HG03095 (cell line): ENCODE data around the gene SFMBT2.

Source experiments
- ATAC-seq: cut with Tn5 transposase; IDR thresholded peaks from one replicate; pipeline ENCODE4 v1.9.1; 2021; ENCODE audit warnings: moderate library complexity; ENCODE audit not compliant: unreplicated experiment

SFMBT2 gene

DNA sequence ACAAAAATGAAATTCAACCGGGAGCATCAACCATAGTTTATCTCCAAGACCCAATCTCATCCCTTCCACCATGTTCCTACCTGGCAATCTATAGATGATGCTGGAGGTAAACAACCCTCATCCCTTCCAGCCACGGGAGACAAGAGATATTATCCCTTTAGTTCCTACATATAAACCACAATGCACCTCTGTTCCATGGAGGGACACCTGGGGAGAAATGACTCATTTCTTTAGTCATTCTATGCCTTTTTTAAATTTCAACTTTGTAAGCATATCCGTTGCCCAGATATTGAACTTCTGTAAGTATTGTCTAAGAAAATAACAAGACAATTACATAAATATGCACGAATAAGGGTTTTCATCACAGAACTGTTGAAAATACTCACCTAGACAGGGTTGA, 15.5 kb upstream of the SFMBT2 start:
- ATAC-seq = no peak

GRCh38 chr10:7425691-7426090, 14.9 kb upstream of the SFMBT2 start:
- no peak for ATAC-seq

GRCh38 chr10:7424919-7425318, 14.1 kb upstream of the SFMBT2 start:
- ATAC-seq = no peak

- no peak for ATAC-seq
These were observed 13.5 kb upstream of the SFMBT2 start for GRCh38 chr10:7424315-7424714.

- no peak for ATAC-seq
These were observed 12.7 kb upstream of the SFMBT2 start for GRCh38 chr10:7423521-7423920.

GRCh38 chr10:7421526-7421925, 10.7 kb upstream of the SFMBT2 start:
- ATAC-seq = no peak

DNA sequence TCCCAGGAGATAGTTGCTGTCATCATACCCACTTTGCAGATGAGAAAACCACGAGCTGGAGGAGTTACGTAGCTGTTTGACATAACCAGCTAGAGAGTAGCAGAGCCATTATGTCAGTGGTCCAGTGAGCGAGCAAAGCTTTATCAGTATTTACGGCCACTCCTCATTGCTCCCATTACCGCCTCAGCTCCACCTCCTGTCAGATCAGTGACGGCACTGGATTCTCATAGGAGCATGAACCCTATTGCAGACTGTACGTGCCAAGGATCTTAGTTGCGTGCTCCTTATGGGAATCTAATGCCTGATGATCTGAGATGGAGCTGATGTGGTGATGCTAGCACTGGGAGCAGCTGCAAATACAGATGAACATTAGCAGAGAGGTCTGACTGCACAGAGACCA, 9.2 kb upstream of the SFMBT2 start:
- no peak for ATAC-seq

DNA sequence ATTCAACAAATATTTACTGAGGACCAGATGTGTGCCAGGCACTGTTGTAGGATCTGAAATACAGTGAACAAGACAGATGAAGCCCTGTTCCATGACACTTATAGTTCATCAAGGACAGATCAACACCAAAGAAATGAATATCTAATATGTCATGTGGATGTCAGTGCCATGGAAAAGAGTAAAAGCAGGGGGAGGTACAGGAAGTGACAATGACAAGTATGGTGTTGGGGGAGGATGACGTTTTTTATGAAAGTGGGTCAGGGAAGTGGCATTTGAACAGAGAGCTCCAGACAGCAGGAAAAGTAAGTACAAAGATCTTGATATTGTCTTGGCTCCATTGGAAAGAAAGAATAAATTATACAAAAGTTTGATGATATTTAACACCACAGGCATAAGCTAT, 7.0 kb upstream of the SFMBT2 start:
- no peak for ATAC-seq

DNA sequence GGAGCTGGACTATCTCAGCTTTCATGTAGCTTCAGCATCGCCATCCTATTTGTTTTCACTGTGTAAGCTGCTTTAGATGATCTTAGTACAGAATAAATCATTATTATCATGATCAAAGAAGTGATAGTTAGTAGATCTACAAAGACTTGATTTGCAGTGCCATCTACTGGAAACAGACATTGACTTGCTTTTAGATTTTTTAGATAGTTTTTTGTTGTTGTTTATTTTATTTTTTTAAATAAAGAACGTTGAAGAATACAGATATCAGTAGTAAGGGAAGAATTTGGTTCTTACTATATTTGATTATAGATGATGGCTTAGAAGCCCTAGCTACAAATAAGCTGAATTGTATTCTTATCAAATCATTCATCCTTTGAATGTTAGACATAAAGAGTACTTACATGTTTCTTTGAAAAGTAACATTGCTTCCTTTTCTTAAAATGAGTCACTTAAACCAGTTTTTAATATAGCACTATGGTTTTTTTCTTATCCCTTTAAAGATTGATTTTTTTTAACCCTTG, 6.3 kb upstream of the SFMBT2 start:
- no peak for ATAC-seq

DNA sequence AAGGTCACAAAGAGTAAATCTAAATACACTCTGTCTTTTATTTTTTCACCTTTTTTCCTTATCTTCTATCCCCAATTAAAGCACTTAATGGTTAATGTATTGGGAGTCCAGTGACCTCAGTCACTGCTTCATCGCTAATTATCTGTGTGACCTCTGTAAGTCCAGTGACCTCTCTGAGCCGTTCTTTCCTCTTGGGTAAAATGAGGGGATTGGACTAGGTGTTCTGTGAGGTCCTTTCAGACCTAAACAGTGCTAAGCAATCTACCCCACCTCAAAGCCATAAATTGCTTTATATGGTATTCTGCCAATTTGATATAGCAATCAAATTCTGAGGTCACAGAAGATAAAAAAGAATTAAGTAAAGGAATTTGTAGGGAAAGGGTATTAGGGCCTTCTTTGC, 3.9 kb upstream of the SFMBT2 start:
- ATAC-seq = no peak

DNA sequence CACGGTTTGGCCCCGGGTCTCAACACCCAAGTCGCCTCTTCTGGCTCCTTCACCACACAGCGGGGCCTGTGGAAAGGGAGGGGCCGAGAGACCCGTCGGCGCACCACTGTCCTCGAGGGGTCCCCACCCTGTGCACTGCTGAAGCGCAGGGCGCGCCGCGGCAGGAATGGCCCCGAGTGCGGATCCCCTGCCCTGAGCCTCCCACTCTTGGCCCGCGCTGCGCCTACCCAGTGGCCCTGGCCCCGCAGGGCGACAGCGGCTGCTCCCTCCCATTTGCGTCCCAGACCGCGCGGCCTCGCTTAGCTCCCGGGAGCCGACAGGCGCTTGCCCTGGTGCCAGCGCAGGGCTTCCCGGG, 2.1 kb upstream of the SFMBT2 start:
- no peak for ATAC-seq

- ATAC-seq = no peak
These were observed 1.5 kb upstream of the SFMBT2 start for GRCh38 chr10:7412237-7412927.

- ATAC-seq = no peak
These were observed 866 bp upstream of the SFMBT2 start for GRCh38 chr10:7411671-7412128.

DNA sequence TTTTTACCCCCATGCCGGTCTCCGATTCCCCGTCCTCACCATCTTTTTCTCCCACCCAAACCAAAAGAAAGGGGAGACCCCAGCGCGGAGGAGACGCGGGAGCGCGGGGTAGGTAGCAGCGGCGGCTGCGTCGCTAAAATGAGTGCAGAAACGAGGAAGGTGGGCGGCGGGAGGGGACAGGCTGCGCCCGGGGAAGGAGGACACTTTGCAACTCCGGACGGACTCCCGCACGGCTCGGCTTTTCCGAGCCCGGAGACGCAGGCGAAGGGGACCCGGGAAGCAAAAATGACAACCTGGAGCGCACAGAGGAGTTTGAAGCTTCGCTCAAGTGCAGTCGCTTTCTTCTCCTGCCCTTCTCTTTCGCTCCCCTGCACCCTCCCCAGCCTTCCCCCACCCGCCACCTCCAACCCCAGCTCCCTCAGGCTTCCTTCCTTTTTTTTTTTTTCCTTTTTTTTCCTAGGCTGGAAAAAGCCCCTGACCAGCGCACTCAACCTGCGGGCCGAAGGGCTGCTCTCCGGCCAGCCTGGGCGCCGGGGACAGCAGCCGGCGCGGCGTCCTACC, 453 bp downstream of the SFMBT2 start:
- no peak for ATAC-seq

GRCh38 chr10:7409732-7410168, 1.1 kb downstream of the SFMBT2 start:
- peak; percentile 5 for ATAC-seq

- peak; percentile 40 for ATAC-seq
These were observed 1.6 kb downstream of the SFMBT2 start for GRCh38 chr10:7409045-7409731.

- peak; percentile 37 for ATAC-seq
These were observed 2.4 kb downstream of the SFMBT2 start for GRCh38 chr10:7408291-7409044.

DNA sequence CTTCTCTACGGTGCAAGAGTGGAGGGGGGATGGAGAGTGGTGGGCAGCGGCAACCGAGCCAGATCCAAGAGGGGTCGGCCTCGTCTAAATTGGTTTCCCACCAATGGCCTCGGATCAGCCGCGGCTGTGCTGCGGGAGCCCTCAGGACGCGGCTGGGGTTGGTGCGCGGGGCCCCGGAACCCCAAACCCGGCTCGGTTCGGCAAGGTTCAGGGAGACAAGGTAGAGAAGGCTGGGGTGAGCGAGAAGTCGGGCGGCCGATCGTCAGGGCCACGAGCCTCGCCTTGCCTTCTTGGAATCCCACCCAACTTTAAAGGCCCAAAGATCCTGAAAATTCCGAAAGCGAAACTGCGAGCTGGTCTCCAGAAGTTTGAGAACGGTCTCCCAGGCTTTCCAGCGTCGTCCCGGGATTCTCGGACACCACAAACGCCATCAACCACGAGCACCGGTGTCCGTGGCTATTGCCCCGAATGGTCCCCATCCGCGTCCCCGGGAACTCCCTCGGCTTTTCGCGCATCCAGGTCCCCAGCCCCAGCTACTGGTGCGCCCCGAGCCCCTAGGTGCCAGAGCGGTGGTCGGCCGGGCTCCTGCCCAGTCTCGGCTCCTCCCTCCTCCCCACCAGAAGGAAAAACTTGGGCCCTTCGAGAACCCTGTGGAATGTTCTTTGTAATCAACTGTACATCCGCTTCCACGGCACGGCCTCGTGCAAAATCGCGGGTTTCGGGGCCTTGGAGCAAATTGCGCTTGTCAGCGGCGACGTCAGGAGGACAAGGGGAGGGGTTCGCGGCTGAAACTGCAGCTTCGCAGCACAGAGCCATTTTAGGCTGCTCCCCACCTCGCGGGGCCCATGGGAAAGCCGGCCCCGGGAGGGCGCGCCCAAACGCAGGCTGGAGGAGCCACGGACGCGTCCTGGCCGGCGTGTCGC, 3.2 kb downstream of the SFMBT2 start:
- ATAC-seq = peak; percentile 6

GRCh38 chr10:7406712-7407333, 4.0 kb downstream of the SFMBT2 start:
- no peak for ATAC-seq

DNA sequence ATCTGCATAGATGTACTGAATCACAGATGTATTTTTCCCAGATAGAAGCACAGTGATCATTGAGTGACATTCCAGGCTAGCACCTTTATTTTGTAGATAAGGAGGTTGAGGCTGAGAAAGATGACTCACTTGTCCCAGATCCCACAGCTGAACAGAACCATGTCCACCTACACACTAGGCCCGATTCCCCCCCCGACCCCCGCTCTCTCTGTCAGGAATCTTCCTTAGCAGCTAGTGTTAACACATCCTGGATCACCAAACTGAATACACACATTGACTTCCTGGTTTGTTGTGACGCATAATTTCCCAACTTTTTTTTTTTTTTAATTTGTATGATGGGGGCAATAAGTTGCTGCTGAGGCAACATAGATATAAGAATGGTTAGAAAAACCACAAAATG, 5.2 kb downstream of the SFMBT2 start:
- ATAC-seq = no peak
